Panc1 (cell line): ENCODE data around the gene EMC8.

Experiments
- POLR2AphosphoS5 ChIP-seq: IDR thresholded peaks from 2 replicates; pipeline ENCODE4 v1.6.1; 2012; ENCODE audit warnings: mild to moderate bottlenecking, low read depth, low read length, moderate library complexity
- SIN3A ChIP-seq: IDR thresholded peaks from 2 replicates; pipeline ENCODE4 v1.6.1; 2012; ENCODE audit warnings: low read depth, mild to moderate bottlenecking, low read length, moderate library complexity, borderline replicate concordance; ENCODE audit not compliant: insufficient read depth
- TCF7L2 ChIP-seq: IDR thresholded peaks from 2 replicates; pipeline ENCODE4 v1.6.1; 2011; ENCODE audit warnings: mild to moderate bottlenecking, low read depth, low read length, inconsistent platforms
- TF ChIP-seq, protein P1 (sequence below): fragments of 450-650 bp; IDR thresholded peaks from 2 replicates; pipeline ENCODE4 v1.5.1; 2017; ENCODE audit warnings: mild to moderate bottlenecking
- TF ChIP-seq, protein P2 (sequence below), 2 experiments: IDR thresholded peaks; 2 replicates each; pipeline ENCODE4 v1.6.1; 2011 to 2012; ENCODE audit warnings: low read depth in 2 of 2, control low read depth in 1 of 2, low read length in 1 of 2, mild to moderate bottlenecking in 1 of 2, moderate library complexity in 1 of 2; ENCODE audit not compliant: insufficient read depth in 1 of 2

DNA sequence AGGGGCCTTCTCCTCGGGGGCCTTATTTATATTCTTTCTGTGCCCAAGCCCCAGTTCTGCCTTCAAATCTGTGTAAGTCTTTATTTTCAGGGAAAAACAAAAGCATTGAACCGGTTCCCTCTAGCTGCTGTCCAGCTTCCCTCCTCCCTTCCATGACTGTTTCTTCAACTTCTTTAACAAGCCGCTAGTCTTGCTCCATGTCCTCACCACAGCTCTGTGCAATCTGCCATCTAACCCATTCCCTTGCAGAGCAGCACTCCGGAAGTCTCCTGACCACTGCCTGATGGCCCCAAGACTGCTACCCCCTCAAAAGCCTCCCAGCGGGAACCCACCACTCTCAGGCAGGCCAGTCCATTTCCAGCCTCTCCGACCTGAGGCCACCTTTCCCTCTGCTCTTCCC is 16.9 kb downstream of the EMC8 start:
- TF ChIP-seq, protein P1, sequence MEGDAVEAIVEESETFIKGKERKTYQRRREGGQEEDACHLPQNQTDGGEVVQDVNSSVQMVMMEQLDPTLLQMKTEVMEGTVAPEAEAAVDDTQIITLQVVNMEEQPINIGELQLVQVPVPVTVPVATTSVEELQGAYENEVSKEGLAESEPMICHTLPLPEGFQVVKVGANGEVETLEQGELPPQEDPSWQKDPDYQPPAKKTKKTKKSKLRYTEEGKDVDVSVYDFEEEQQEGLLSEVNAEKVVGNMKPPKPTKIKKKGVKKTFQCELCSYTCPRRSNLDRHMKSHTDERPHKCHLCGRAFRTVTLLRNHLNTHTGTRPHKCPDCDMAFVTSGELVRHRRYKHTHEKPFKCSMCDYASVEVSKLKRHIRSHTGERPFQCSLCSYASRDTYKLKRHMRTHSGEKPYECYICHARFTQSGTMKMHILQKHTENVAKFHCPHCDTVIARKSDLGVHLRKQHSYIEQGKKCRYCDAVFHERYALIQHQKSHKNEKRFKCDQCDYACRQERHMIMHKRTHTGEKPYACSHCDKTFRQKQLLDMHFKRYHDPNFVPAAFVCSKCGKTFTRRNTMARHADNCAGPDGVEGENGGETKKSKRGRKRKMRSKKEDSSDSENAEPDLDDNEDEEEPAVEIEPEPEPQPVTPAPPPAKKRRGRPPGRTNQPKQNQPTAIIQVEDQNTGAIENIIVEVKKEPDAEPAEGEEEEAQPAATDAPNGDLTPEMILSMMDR = no peak
- TF ChIP-seq TCF7L2 = no peak
- TF ChIP-seq, protein P2, sequence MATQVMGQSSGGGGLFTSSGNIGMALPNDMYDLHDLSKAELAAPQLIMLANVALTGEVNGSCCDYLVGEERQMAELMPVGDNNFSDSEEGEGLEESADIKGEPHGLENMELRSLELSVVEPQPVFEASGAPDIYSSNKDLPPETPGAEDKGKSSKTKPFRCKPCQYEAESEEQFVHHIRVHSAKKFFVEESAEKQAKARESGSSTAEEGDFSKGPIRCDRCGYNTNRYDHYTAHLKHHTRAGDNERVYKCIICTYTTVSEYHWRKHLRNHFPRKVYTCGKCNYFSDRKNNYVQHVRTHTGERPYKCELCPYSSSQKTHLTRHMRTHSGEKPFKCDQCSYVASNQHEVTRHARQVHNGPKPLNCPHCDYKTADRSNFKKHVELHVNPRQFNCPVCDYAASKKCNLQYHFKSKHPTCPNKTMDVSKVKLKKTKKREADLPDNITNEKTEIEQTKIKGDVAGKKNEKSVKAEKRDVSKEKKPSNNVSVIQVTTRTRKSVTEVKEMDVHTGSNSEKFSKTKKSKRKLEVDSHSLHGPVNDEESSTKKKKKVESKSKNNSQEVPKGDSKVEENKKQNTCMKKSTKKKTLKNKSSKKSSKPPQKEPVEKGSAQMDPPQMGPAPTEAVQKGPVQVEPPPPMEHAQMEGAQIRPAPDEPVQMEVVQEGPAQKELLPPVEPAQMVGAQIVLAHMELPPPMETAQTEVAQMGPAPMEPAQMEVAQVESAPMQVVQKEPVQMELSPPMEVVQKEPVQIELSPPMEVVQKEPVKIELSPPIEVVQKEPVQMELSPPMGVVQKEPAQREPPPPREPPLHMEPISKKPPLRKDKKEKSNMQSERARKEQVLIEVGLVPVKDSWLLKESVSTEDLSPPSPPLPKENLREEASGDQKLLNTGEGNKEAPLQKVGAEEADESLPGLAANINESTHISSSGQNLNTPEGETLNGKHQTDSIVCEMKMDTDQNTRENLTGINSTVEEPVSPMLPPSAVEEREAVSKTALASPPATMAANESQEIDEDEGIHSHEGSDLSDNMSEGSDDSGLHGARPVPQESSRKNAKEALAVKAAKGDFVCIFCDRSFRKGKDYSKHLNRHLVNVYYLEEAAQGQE (IDR thresholded peaks at IDR 0.05; ENCODE audit: insufficient read depth in 1 of 2, low read depth in 2 of 2, low read length in 1 of 2) = no peak
- TF ChIP-seq POLR2AphosphoS5 = no peak
- TF ChIP-seq SIN3A = no peak
